PFSK-1 (cell line): Measurements from ENCODE around the gene DPM1.

Experiments
- FOXP2 ChIP-seq: optimal IDR thresholded peaks from 2 replicates; pipeline ENCODE3; 2011; ENCODE audit warnings: borderline replicate concordance, control low read depth, inconsistent platforms; ENCODE audit not compliant: insufficient read depth; ENCODE audit errors: extremely low read length, extremely low read depth
- POLR2AphosphoS5 ChIP-seq: IDR thresholded peaks from 2 replicates; pipeline ENCODE4 v1.6.1; 2012; ENCODE audit warnings: low read depth, mild to moderate bottlenecking, control low read depth, low read length, moderate library complexity
- REST ChIP-seq, 2 experiments: IDR thresholded peaks; 2 replicates each; pipeline versions ENCODE4 v1.6.1 to v1.8.0; 2011 to 2012; ENCODE audit warnings: low read depth in 2 of 2, low read length in 2 of 2, control low read depth in 1 of 2, inconsistent platforms in 1 of 2, mild to moderate bottlenecking in 1 of 2, moderate library complexity in 1 of 2; ENCODE audit not compliant: insufficient read depth in 1 of 2
- SIN3A ChIP-seq: IDR thresholded peaks from 2 replicates; pipeline ENCODE4 v1.6.1; 2012; ENCODE audit warnings: mild to moderate bottlenecking, low read length, moderate library complexity, borderline replicate concordance; ENCODE audit not compliant: insufficient read depth

DNA sequence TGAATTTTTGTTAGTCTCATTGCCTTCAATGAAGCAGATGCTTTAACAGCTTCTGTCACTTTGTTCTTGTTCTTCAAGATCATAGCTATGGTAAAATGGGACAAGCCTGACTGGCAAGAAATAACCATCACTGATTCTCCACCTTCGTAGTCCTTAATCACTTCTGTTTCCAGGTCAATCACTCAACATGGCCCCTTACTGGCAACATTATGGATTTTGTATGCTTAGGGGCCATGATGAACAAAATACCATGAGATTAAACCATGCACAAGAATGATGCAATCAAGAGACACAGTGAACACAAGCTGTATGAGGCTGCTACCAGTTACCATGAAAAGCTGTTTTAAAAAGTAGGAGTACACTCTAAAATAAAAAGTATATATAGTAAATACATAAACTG, 59.9 kb downstream of the DPM1 start:
- TF ChIP-seq POLR2AphosphoS5 (no peak), REST (IDR thresholded peaks at IDR 0.05; ENCODE audit: insufficient read depth in 1 of 2, low read depth in 2 of 2, low read length in 2 of 2) (no peak), FOXP2 (no peak), SIN3A (no peak)
